CD4-positive, CD25-positive, alpha-beta regulatory T cell (primary cell): ENCODE measurements around the gene RPL10. TPM values are rescaled to one million over a fixed set of nuclear protein-coding genes. Genes with fewer than 3 reads are reported as not detected.

Experiments used
- ATAC-seq, 2 donors: fragments of 150-1000 bp; cut with Tn5 transposase; one replicate each; pipeline ENCODE4 v1.10.0; 2021; ENCODE audit warnings: low read depth in 2 of 2, moderate number of reproducible peaks in 2 of 2, moderate library complexity in 1 of 2
- DNase-seq, 3 donors: peaks; one replicate each; pipeline versions ENCODE4 v3.0.0 to v3.0.0-alpha.2; 2012 to 2022; ENCODE audit warnings: mixed read lengths in 1 of 3
- H3K27ac ChIP-seq: one replicate; pipeline ENCODE4 v1.7.0; 2013; ENCODE audit warnings: mild to moderate bottlenecking, low read length; ENCODE audit not compliant: insufficient read depth, poor library complexity, severe bottlenecking
- H3K27me3 ChIP-seq: one replicate; pipeline ENCODE4 v1.7.0; 2013; ENCODE audit warnings: low read length; ENCODE audit not compliant: control insufficient read depth, insufficient read depth
- H3K36me3 ChIP-seq: one replicate; pipeline ENCODE4 v1.7.0; 2013; ENCODE audit warnings: mild to moderate bottlenecking, low read length, moderate library complexity; ENCODE audit not compliant: control insufficient read depth, insufficient read depth
- H3K4me1 ChIP-seq: 2 replicates; pipeline ENCODE4 v1.7.0; 2013; ENCODE audit warnings: mild to moderate bottlenecking, low read length; ENCODE audit not compliant: insufficient read depth, control insufficient read depth, poor library complexity, severe bottlenecking
- H3K4me3 ChIP-seq: one replicate; pipeline ENCODE4 v1.7.0; 2013; ENCODE audit warnings: low read depth, mild to moderate bottlenecking, low read length, moderate library complexity
- H3K9me3 ChIP-seq, 2 experiments: 1 replicate in 1 of 2; 2 replicates in 1 of 2; pipeline ENCODE4 v1.7.0; 2013; ENCODE audit warnings: low read length in 2 of 2, mild to moderate bottlenecking in 1 of 2, moderate library complexity in 1 of 2; ENCODE audit not compliant: control insufficient read depth in 2 of 2
- H3K27ac Mint-ChIP-seq, 3 donors: one replicate each; pipeline ENCODE4 v1.8.0; 2020 to 2022; ENCODE audit warnings: mild to moderate bottlenecking in 3 of 3, mixed read lengths in 3 of 3, moderate library complexity in 2 of 3
- H3K27me3 Mint-ChIP-seq: one replicate; pipeline ENCODE4 v1.8.0; 2022; ENCODE audit warnings: mild to moderate bottlenecking, mixed read lengths
- H3K36me3 Mint-ChIP-seq: one replicate; pipeline ENCODE4 v1.8.0; 2020; ENCODE audit warnings: mixed read lengths
- H3K4me1 Mint-ChIP-seq, 4 donors: one replicate each; pipeline ENCODE4 v1.8.0; 2020 to 2022; ENCODE audit warnings: mixed read lengths in 4 of 4, mild to moderate bottlenecking in 1 of 4
- H3K4me3 Mint-ChIP-seq, 4 donors: one replicate each; pipeline ENCODE4 v1.8.0; 2020 to 2022; ENCODE audit warnings: mild to moderate bottlenecking in 4 of 4, mixed read lengths in 4 of 4, moderate library complexity in 3 of 4
- H3K9me3 Mint-ChIP-seq, 7 donors: one replicate each; pipeline ENCODE4 v1.8.0; 2020 to 2022; ENCODE audit warnings: mixed read lengths in 7 of 7, mild to moderate bottlenecking in 3 of 7, moderate library complexity in 2 of 7
- polyA plus RNA-seq, 4 donors: library from polyadenylated mRNA; unstranded; fragments of 300-500 nt; fragmentation: Illumina TruSeq; gene quantifications; one replicate each; pipeline ENCODE4 v1.2.3, GENCODE V29; 2021
- total RNA-seq: library from RNA; stranded (reverse); gene quantifications from one replicate; pipeline ENCODE4 v1.2.3, GENCODE V29; 2022

RPL10 gene
- total and polyA plus RNA-seq, 5 donors from 2014 or later: 3,877 to 6,073 (median 4,330) TPM

- H3K4me3 Mint-ChIP-seq: peak overlapping the region; percentile 55 to 93 (median 88)
- Histone ChIP-seq H3K27me3 (no peaks in the 10 kb centered on the region), H3K27ac (peak overlapping the region; percentile 33), H3K4me3 (peak overlapping the region; percentile 65), H3K36me3 (peaks cover 18% of the 10 kb centered on the region), H3K4me1 (peaks cover 44% of the 10 kb centered on the region), H3K9me3 (no peaks in the 10 kb centered on the region)
- H3K4me1 Mint-ChIP-seq: peaks cover 0 to 43% (median 12%) of the 10 kb centered on the region in 4 donors
- H3K36me3 Mint-ChIP-seq: peaks cover 7% of the 10 kb centered on the region
- peaks cover 0 to 2% (median 0%) of the 10 kb centered on the region in 7 donors for H3K9me3 Mint-ChIP-seq
- ATAC-seq: no peak
- H3K27me3 Mint-ChIP-seq: no peaks in the 10 kb centered on the region
- no peak for DNase-seq
- peak overlapping the region; percentile 86 to 91 (median 86) for H3K27ac Mint-ChIP-seq
Observed at GRCh38 chrX:154437971-154438893, 40.1 kb downstream of the RPL10 start.

GRCh38 chrX:154439841-154440240 lies 41.7 kb downstream of the RPL10 start:
- no peak overlapping the region for H3K4me3 ChIP-seq
- peaks cover 0 to 48% (median 12%) of the 10 kb centered on the region in 4 donors for H3K4me1 Mint-ChIP-seq
- H3K4me3 Mint-ChIP-seq: peak overlapping the region in 2 of 4 donors; percentile 43 to 61
- ATAC-seq (no peak), DNase-seq (no peak)
- H3K27me3 ChIP-seq: no peaks in the 10 kb centered on the region
- no peaks in the 10 kb centered on the region for H3K27me3 Mint-ChIP-seq
- no peak overlapping the region for H3K27ac Mint-ChIP-seq
- H3K4me1 ChIP-seq: peaks cover 55% of the 10 kb centered on the region
- no peak overlapping the region for H3K27ac ChIP-seq
- no peaks in the 10 kb centered on the region for H3K9me3 ChIP-seq
- peaks cover 0 to 2% (median 0%) of the 10 kb centered on the region in 7 donors for H3K9me3 Mint-ChIP-seq
- peaks cover 4% of the 10 kb centered on the region for H3K36me3 Mint-ChIP-seq
- H3K36me3 ChIP-seq: peaks cover 17% of the 10 kb centered on the region

DNA sequence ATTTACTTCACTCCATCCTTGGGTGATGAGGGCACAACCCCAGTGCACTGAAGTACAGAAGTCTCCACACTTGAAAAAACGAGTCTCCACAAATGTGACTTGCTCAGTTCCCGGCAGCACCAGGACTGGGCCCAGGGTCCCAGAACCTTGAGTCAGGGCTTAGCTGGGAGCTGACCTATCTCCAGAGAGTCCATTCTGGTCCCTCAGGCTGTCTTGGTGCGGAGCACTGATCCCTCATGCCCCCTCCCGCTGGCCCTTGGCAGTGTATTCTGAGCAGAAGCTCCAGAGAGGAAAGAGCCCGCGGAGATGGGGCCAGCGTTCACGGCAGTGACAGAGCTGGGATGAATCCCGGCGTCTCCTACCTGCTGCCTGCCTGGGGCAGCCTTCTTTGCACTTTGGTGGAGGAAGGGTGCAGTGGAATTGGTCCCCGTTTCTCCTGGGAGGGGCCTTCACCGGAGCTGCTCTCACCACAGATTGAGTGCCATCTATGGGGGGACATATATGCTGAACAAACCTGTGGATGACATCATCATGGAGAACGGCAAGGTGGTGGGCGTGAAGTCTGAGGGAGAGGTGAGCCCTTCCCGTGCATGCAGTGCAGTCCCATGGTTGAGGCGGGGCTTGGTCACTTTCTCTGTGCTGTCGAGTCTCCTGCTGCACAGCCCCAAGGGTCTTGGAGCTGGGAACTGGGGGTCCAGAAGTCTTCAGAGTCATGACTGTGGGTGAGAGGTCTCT lies 42.6 kb downstream of the RPL10 start:
- no peaks in the 10 kb centered on the region for H3K27me3 ChIP-seq
- no peak overlapping the region for H3K4me3 ChIP-seq
- peak overlapping the region; percentile 47 for H3K27ac ChIP-seq
- H3K9me3 ChIP-seq: no peaks in the 10 kb centered on the region
- peak overlapping the region in 3 of 4 donors; percentile 39 to 81 (median 61) for H3K4me3 Mint-ChIP-seq
- no peak overlapping the region for H3K27ac Mint-ChIP-seq
- ATAC-seq (no peak), DNase-seq (no peak)
- peaks cover 59% of the 10 kb centered on the region for H3K4me1 ChIP-seq
- peaks cover 12% of the 10 kb centered on the region for H3K36me3 ChIP-seq
- H3K9me3 Mint-ChIP-seq: peaks cover 0 to 2% (median 0%) of the 10 kb centered on the region in 7 donors
- H3K27me3 Mint-ChIP-seq: no peaks in the 10 kb centered on the region
- H3K4me1 Mint-ChIP-seq: peaks cover 0 to 50% (median 12%) of the 10 kb centered on the region in 4 donors
- H3K36me3 Mint-ChIP-seq: peaks cover 4% of the 10 kb centered on the region

- peak in 1 of 3 donors; percentile 46 for DNase-seq
- Mint-ChIP-seq H3K4me1 (peaks cover 0 to 46% (median 10%) of the 10 kb centered on the region in 4 donors), H3K36me3 (peaks cover 7% of the 10 kb centered on the region), H3K4me3 (peak overlapping the region in 3 of 4 donors; percentile 69 to 81 (median 69)), H3K27ac (peak overlapping the region; percentile 52 to 75 (median 56)), H3K27me3 (no peaks in the 10 kb centered on the region), H3K9me3 (peaks cover 0 to 2% (median 0%) of the 10 kb centered on the region in 7 donors)
- H3K4me1 ChIP-seq: peaks cover 55% of the 10 kb centered on the region
- H3K9me3 ChIP-seq: no peaks in the 10 kb centered on the region
- H3K27me3 ChIP-seq: no peaks in the 10 kb centered on the region
- peaks cover 12% of the 10 kb centered on the region for H3K36me3 ChIP-seq
- ATAC-seq: no peak
- no peak overlapping the region for H3K4me3 ChIP-seq
- H3K27ac ChIP-seq: peak overlapping the region; percentile 47
Observed at GRCh38 chrX:154441564-154441963, 43.4 kb downstream of the RPL10 start.

- no peak for DNase-seq
- peak overlapping the region; percentile 73 for H3K27ac ChIP-seq
- H3K4me1 ChIP-seq: peaks cover 55% of the 10 kb centered on the region
- no peaks in the 10 kb centered on the region for H3K27me3 ChIP-seq
- H3K9me3 ChIP-seq: no peaks in the 10 kb centered on the region
- H3K27me3 Mint-ChIP-seq: no peaks in the 10 kb centered on the region
- peaks cover 0 to 46% (median 10%) of the 10 kb centered on the region in 4 donors for H3K4me1 Mint-ChIP-seq
- ATAC-seq: no peak
- no peak overlapping the region for H3K4me3 ChIP-seq
- H3K36me3 Mint-ChIP-seq: peaks cover 7% of the 10 kb centered on the region
- peak overlapping the region in 3 of 4 donors; percentile 69 to 81 (median 69) for H3K4me3 Mint-ChIP-seq
- peak overlapping the region; percentile 52 to 75 (median 56) for H3K27ac Mint-ChIP-seq
- peaks cover 12% of the 10 kb centered on the region for H3K36me3 ChIP-seq
- H3K9me3 Mint-ChIP-seq: peaks cover 0 to 2% (median 0%) of the 10 kb centered on the region in 7 donors
Observed at GRCh38 chrX:154441984-154442707, 44.0 kb downstream of the RPL10 start.

GRCh38 chrX:154443479-154443910 lies 45.3 kb downstream of the RPL10 start:
- Mint-ChIP-seq H3K27ac (peak overlapping the region; percentile 65 to 93 (median 83)), H3K36me3 (peaks cover 7% of the 10 kb centered on the region), H3K27me3 (no peaks in the 10 kb centered on the region), H3K4me3 (peak overlapping the region; percentile 70 to 88 (median 73)), H3K9me3 (no peaks in the 10 kb centered on the region), H3K4me1 (peaks cover 0 to 44% (median 10%) of the 10 kb centered on the region in 4 donors)
- H3K27me3 ChIP-seq: no peaks in the 10 kb centered on the region
- no peak overlapping the region for H3K4me3 ChIP-seq
- no peaks in the 10 kb centered on the region for H3K9me3 ChIP-seq
- ATAC-seq (no peak), DNase-seq (no peak)
- H3K36me3 ChIP-seq: peaks cover 14% of the 10 kb centered on the region
- H3K4me1 ChIP-seq: peaks cover 44% of the 10 kb centered on the region
- peak overlapping the region; percentile 73 for H3K27ac ChIP-seq
